A375 (cell line): ENCODE results near the gene GALK1. TPM values are rescaled to one million over a fixed set of nuclear protein-coding genes. Genes with fewer than 3 reads are reported as not detected.

ENCODE experiments used
- total RNA-seq: library from RNA; depleted of rRNA; stranded (reverse); fragments of >200 nt; shearing (Covaris generic); gene quantifications from 2 replicates; pipeline ENCODE4 v1.2.3, GENCODE V29; 2014; rRNA removed

Gene GALK1
- 54.3 and 57.9 TPM in 2 replicates for total RNA-seq

GRCh38 chr17:75764711-75765421 is at the start of gene GALK1:
GALK1 (minus strand) TSS chr17:75765192; CDS start chr17:75765136, 56 bp downstream.

DNA sequence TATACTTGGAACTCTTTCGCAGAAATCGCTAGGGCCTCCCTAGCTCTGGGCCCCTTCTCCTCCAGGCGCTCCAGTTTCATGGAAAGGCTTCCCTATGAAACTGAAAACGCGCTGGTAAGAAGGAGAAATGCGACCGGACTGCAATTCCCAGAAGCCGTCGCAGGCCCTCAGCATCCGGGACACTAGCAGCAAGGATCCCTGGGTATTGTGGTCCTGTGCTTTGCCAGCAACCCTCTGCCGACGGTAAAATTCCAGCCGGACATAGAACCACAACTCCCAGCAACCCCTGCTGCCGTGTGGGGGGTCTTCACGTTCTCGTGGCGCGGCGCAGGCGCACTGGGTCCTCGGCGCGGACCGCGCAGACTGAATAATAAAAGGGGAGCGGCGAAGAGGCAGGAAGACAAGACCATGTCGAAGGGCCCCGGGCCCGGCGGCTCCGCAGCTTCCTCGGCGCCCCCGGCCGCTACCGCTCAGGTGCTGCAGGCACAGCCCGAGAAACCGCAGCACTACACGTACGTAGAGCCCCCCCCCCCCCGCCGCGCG is 19.6 kb upstream of the GALK1 start, which contains the start of gene UNK:
UNK (plus strand) TSS at position 334 of the 543 bp plus-strand sequence; CDS start at position 409, 75 bp downstream.

GRCh38 chr17:75720656-75721462 is 44.1 kb downstream of the GALK1 start, which contains the start of gene ITGB4:
ITGB4 (plus strand) TSS chr17:75721459; CDS start chr17:75724704, 3,245 bp downstream.

Other genes with a start within 250 kb of the GALK1 start
- gene CASKIN2, start 249.7 kb downstream of the GALK1 start, total RNA-seq = 10.3 and 10.5 TPM in 2 replicates
- 18.9 and 22.1 TPM in 2 replicates for gene TSEN54, start 248.7 kb downstream of the GALK1 start, total RNA-seq
- 6.6 and 7.1 TPM in 2 replicates for gene LLGL2, start 239.5 kb downstream of the GALK1 start, total RNA-seq
- 6.4 and 6.9 TPM in 2 replicates for gene MYO15B, start 177.4 kb downstream of the GALK1 start, total RNA-seq
- 0.57 and 1.2 TPM in 2 replicates for gene SMIM5, start 131.8 kb downstream of the GALK1 start, total RNA-seq
- gene RECQL5, start 98.0 kb downstream of the GALK1 start, total RNA-seq = 35.4 and 42.6 TPM in 2 replicates
- gene SAP30BP, start 97.9 kb downstream of the GALK1 start, total RNA-seq = 79.3 and 90.7 TPM in 2 replicates
- gene ITGB4, start 43.7 kb downstream of the GALK1 start, total RNA-seq = 48.4 and 56.9 TPM in 2 replicates
- 16.6 and 18.8 TPM in 2 replicates for gene UNK, start 19.6 kb upstream of the GALK1 start, total RNA-seq
- gene UNC13D, start 79.2 kb upstream of the GALK1 start, total RNA-seq = 3.2 and 6.2 TPM in 2 replicates
- 32.0 and 41.2 TPM in 2 replicates for gene WBP2, start 90.1 kb upstream of the GALK1 start, total RNA-seq
- 29.5 and 30.5 TPM in 2 replicates for gene TRIM47, start 113.4 kb upstream of the GALK1 start, total RNA-seq
- 28.4 and 29.8 TPM in 2 replicates for gene TRIM65, start 131.8 kb upstream of the GALK1 start, total RNA-seq
- gene MRPL38, start 139.7 kb upstream of the GALK1 start, total RNA-seq = 46.1 and 62.3 TPM in 2 replicates
- 25.7 and 26.1 TPM in 2 replicates for gene FBF1, start 175.8 kb upstream of the GALK1 start, total RNA-seq
- 16.1 and 17.6 TPM in 2 replicates for gene ACOX1, start 214.0 kb upstream of the GALK1 start, total RNA-seq
- gene TEN1, start 214.0 kb upstream of the GALK1 start, total RNA-seq = 27.0 and 34.3 TPM in 2 replicates
- 5.4 and 9.3 TPM in 2 replicates for gene CDK3, start 235.7 kb upstream of the GALK1 start, total RNA-seq